DND-41 (cell line): Measurements from ENCODE around the gene GTPBP4.

Experiments
- CTCF ChIP-seq: IDR thresholded peaks from 2 replicates; pipeline ENCODE4 v1.5.1; 2012; ENCODE audit warnings: borderline replicate concordance, low read length, moderate library complexity, mild to moderate bottlenecking; ENCODE audit not compliant: poor library complexity, severe bottlenecking; ENCODE audit errors: extremely low read depth
- EZH2 ChIP-seq: IDR thresholded peaks from 3 replicates; pipeline ENCODE4 v1.6.1; 2012; ENCODE audit warnings: borderline replicate concordance, low read depth, mild to moderate bottlenecking, moderate library complexity, low read length, inconsistent platforms; ENCODE audit not compliant: severe bottlenecking

DNA sequence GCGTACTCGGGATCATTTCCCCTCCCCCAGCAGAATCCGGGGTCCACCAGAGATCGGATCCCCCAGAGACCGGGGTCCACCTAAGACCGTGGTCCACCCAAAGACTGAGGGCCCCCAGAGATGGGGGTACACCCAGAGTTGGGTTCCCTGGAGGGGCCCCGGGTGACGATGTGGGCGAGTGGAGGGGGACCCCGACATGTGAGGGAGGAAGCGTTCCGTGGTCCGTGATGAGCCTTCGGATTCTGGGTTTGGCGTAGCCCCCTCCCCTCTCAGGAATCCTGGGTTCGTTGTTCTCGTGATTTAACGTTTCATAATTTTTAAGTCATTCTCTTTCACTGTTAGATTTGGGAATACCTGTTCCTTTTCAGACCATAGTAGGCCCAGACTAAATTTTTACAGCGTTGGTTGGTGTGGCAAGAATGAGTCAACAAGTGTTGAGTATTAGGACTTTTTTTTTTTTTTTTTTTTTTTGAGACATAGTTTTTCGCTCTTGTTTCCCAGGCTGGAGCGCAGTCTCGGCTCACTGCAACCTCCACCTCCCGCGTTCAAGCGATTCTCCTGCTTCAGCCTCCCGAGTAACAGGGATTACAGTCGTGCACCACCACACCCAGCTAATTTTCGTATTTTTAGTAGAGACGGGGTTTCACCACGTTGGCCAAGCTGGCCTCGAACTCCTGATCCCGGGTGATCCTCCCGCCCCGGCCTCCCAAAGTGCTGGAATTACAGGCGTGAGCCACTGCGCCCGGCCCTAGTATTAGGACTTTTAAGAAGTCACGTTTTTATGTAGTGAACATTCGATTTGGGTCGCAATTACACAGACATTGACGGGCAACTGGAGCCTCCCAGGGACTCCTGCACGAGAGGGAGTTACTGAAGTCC lies 672 bp downstream of the GTPBP4 start:
- TF ChIP-seq CTCF (no peak), EZH2 (no peak)
